BE2C (cell line): ENCODE data around the gene HOXD4.

Experiments used
- DNase-seq: peaks from one replicate; pipeline ENCODE4 v3.0.0-alpha.2; 2020
- H3K27me3 ChIP-seq: fragments of 250-450 bp; sonication (Bioruptor Pico); 2 replicates; pipeline ENCODE4 v1.5.1; 2020; ENCODE audit warnings: mild to moderate bottlenecking
- H3K36me3 ChIP-seq: fragments of 250-450 bp; sonication (Bioruptor Pico); 2 replicates; pipeline ENCODE4 v1.5.1; 2020; ENCODE audit warnings: mild to moderate bottlenecking
- H3K4me1 ChIP-seq: fragments of 250-450 bp; sonication (Bioruptor Pico); 2 replicates; pipeline ENCODE4 v1.5.1; 2020
- H3K4me3 ChIP-seq: 2 replicates; pipeline ENCODE4 v1.5.1; 2011; ENCODE audit warnings: low read depth, low read length
- H3K9me3 ChIP-seq: fragments of 250-450 bp; sonication (Bioruptor Pico); 2 replicates; pipeline ENCODE4 v1.5.1; 2020
- CTCF ChIP-seq: IDR thresholded peaks from 2 replicates; pipeline ENCODE4 v1.5.1; 2012; ENCODE audit warnings: mild to moderate bottlenecking, low read depth, low read length

Gene HOXD4

GRCh38 chr2:176122052-176122682 lies 29.2 kb upstream of the HOXD4 start:
- Histone ChIP-seq H3K4me1 (no peaks in the 10 kb centered on the region), H3K36me3 (no peaks in the 10 kb centered on the region), H3K9me3 (no peaks in the 10 kb centered on the region), H3K4me3 (peak overlapping the region; percentile 68), H3K27me3 (peaks cover 4% of the 10 kb centered on the region; the same call in 1 of the 2 replicates)
- no peak for TF ChIP-seq CTCF
- DNase-seq = peak; percentile 49

- Histone ChIP-seq H3K9me3 (no peaks in the 10 kb centered on the region), H3K4me3 (peak within 1 kb of the TSS; percentile 68), H3K4me1 (no peaks in the 10 kb centered on the region), H3K27me3 (no peaks in the 10 kb centered on the region), H3K36me3 (no peaks in the 10 kb centered on the region)
- peak; percentile 74 for DNase-seq
- no peak for TF ChIP-seq CTCF
These were observed 28.5 kb upstream of the HOXD4 start, which contains the start of gene HOXD9 for GRCh38 chr2:176122683-176123410. HOXD9 (plus strand) TSS chr2:176122719; CDS start chr2:176122769, 50 bp downstream.

GRCh38 chr2:176123411-176124109 lies 27.8 kb upstream of the HOXD4 start:
- Histone ChIP-seq H3K4me3 (peak overlapping the region; percentile 68), H3K9me3 (no peaks in the 10 kb centered on the region), H3K27me3 (no peaks in the 10 kb centered on the region), H3K36me3 (no peaks in the 10 kb centered on the region), H3K4me1 (no peaks in the 10 kb centered on the region)
- DNase-seq = no peak
- no peak for TF ChIP-seq CTCF

- no peak for TF ChIP-seq CTCF
- H3K27me3 ChIP-seq = no peaks in the 10 kb centered on the region
- no peaks in the 10 kb centered on the region for H3K36me3 ChIP-seq
- H3K4me3 ChIP-seq = no peak overlapping the region
- H3K4me1 ChIP-seq = no peaks in the 10 kb centered on the region
- DNase-seq = no peak
- H3K9me3 ChIP-seq = no peaks in the 10 kb centered on the region
These were observed 27.0 kb upstream of the HOXD4 start for GRCh38 chr2:176124110-176124946.

- TF ChIP-seq CTCF = no peak
- no peak for DNase-seq
- Histone ChIP-seq H3K4me1 (no peaks in the 10 kb centered on the region), H3K4me3 (no peak overlapping the region), H3K9me3 (no peaks in the 10 kb centered on the region), H3K27me3 (no peaks in the 10 kb centered on the region), H3K36me3 (no peaks in the 10 kb centered on the region)
These were observed 26.2 kb upstream of the HOXD4 start for GRCh38 chr2:176124947-176125771.
